Peyer's patch (tissue), 4 donors: ENCODE results near the gene IFT22.
A peak's percentile ranks its signal among the peaks of the same experiment; 100 is the strongest.

Experiments
- POLR2A ChIP-seq, 2 donors: fragments of 450-650 bp; IDR thresholded peaks; one replicate each; pipeline ENCODE4 v1.5.1; 2017; ENCODE audit warnings: antibody characterized with exemption in 2 of 2, mild to moderate bottlenecking in 2 of 2, moderate library complexity in 2 of 2
- TF ChIP-seq, protein P1 (sequence below), 6 experiments: fragments of 450-650 bp in 4 of 6; fragments of 200-600 bp in 2 of 6; sonication (generic) in 1 of 6; IDR thresholded peaks; one replicate each; pipeline ENCODE4 v1.5.1; 2017 to 2019; ENCODE audit warnings: antibody characterized with exemption in 6 of 6, mild to moderate bottlenecking in 3 of 6, moderate library complexity in 1 of 6

DNA sequence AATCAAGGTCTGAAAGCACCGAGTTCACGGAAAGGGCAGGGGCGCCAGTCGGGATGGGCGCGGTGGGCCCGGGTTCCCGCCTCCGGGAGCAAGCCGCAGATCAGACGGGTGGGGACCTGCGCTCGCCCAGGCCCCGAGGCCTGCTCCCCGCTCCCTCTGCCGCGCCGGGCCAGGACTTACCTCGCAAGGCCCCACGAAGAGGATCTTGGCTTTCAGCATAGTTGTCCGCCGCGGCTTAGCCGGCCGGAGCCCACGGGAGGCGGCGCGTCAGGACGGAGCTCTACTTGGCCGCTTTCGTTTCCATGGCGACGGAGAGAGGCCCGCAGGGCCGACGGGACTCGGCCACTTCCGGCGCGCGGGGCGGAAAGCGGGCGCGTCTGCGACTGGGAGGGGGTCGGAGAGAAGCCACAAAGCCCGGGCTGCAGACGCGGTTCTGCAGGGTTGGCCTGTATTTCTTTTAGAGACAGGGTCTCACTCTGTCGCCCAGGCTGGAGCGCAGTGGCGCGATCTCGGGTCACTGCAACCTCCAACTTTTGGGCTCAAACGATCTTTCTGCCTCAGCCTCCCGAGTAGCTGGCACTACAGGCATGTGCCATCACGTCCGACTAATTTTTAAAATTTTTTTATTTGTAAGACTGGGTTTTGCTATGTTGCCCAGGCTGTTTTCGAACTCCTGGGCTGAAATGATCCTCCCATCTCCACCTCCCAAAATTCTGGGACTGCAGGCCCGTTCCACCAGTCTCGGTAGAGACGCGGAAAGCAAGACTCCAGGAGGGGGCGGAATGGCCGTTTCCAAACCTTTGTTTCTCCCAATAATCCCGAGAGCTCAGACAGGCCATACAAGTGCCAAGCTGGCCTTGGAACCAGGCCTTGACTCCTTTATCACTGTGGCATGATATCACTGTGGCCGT lies at the start of gene IFT22:
- peak in 1 of 2 donors; percentile 37 for TF ChIP-seq POLR2A (IDR thresholded peaks at IDR 0.05)
- TF ChIP-seq, protein P1, sequence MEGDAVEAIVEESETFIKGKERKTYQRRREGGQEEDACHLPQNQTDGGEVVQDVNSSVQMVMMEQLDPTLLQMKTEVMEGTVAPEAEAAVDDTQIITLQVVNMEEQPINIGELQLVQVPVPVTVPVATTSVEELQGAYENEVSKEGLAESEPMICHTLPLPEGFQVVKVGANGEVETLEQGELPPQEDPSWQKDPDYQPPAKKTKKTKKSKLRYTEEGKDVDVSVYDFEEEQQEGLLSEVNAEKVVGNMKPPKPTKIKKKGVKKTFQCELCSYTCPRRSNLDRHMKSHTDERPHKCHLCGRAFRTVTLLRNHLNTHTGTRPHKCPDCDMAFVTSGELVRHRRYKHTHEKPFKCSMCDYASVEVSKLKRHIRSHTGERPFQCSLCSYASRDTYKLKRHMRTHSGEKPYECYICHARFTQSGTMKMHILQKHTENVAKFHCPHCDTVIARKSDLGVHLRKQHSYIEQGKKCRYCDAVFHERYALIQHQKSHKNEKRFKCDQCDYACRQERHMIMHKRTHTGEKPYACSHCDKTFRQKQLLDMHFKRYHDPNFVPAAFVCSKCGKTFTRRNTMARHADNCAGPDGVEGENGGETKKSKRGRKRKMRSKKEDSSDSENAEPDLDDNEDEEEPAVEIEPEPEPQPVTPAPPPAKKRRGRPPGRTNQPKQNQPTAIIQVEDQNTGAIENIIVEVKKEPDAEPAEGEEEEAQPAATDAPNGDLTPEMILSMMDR (IDR thresholded peaks at IDR 0.05), result no peak
